Thymus (tissue), 11 donors: Measurements from ENCODE around the gene FLOT2. TPM values are rescaled to one million over a fixed set of nuclear protein-coding genes. Genes with fewer than 3 reads are reported as not detected.
"Not testable (repeated sequence)": the region's sequence is repeated elsewhere in the genome, so short reads cannot be mapped to it uniquely, and the experiment has no call there.

ENCODE experiments used
- DNase-seq, 9 donors: peaks; one replicate each; pipeline ENCODE4 v3.0.0-alpha.2; 2013; ENCODE audit warnings: low spot score in 9 of 9, low read depth in 6 of 9, missing footprints in 1 of 9
- H3K27ac ChIP-seq, 2 donors: one replicate each; pipeline ENCODE4 v1.5.1; 2013; ENCODE audit warnings: control low read depth in 1 of 2, low read depth in 1 of 2, low read length in 1 of 2, mild to moderate bottlenecking in 1 of 2, moderate library complexity in 1 of 2
- H3K27me3 ChIP-seq, 2 donors: one replicate each; pipeline ENCODE4 v1.5.1; 2013; ENCODE audit warnings: low read length in 1 of 2; ENCODE audit not compliant: control insufficient read depth in 2 of 2, insufficient read depth in 1 of 2
- H3K36me3 ChIP-seq, 2 donors: one replicate each; pipeline ENCODE4 v1.5.1; 2013; ENCODE audit warnings: low read length in 1 of 2, mild to moderate bottlenecking in 1 of 2, moderate library complexity in 1 of 2; ENCODE audit not compliant: control insufficient read depth in 2 of 2, insufficient read depth in 2 of 2
- H3K4me1 ChIP-seq, 2 donors: one replicate each; pipeline ENCODE4 v1.5.1; 2013; ENCODE audit warnings: low read length in 2 of 2; ENCODE audit not compliant: control insufficient read depth in 2 of 2, insufficient read depth in 2 of 2
- H3K4me3 ChIP-seq, 2 donors: one replicate each; pipeline ENCODE4 v1.5.1; 2013; ENCODE audit warnings: low read length in 2 of 2, control low read depth in 1 of 2, mild to moderate bottlenecking in 1 of 2
- H3K9me3 ChIP-seq, 2 donors: one replicate each; pipeline ENCODE4 v1.5.1; 2013; ENCODE audit warnings: low read length in 1 of 2, mild to moderate bottlenecking in 1 of 2; ENCODE audit not compliant: control insufficient read depth in 2 of 2, insufficient read depth in 1 of 2
- WGBS: extraction: QIAGEN DNeasy Blood & Tissue Kit; methylation state at CpG from one replicate; pipeline ENCODE4 v1.1.7; 2013; 5-methylcytosine and 5-hydroxymethylcytosine counted together
- polyA plus RNA-seq: library from polyadenylated mRNA; stranded (reverse); fragments of 200-250 nt; gene quantifications from one replicate; pipeline ENCODE4 v1.2.3, GENCODE V29; 2013
- total RNA-seq: library from RNA; stranded (reverse); fragments of 120-200 nt; gene quantifications from one replicate; pipeline ENCODE4 v1.2.4, GENCODE V29; 2013
- donor health status: healthy.

FLOT2 gene
- total and polyA plus RNA-seq, 2 donors: 29.9 to 82.1 TPM

DNA sequence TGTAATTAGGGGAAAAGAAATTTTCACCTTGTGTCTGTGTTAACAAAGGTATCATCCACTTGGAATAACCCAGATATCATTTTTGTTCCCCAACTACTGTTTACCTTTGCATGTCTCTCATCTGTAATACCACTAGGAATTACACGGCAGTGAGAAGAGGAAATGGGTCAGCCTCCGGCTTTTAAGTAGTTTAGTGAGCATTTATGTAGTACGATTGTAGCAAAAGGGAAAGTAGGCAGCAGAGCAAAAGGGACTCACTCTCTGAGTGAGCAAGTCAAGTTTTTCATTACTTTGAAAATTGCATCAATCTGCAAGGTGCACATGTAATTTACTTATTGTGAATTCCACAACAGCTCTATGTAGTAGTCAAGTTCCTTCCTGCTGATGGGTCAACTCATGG is 42.6 kb upstream of the FLOT2 start:
- no peak overlapping the region for H3K4me3 ChIP-seq
- DNase-seq: no peak
- no peaks in the 10 kb centered on the region for H3K9me3 ChIP-seq
- H3K4me1 ChIP-seq: peaks cover 5 to 26% of the 10 kb centered on the region in 2 donors
- H3K27ac ChIP-seq: no peak overlapping the region
- H3K36me3 ChIP-seq: peaks cover 12 to 63% of the 10 kb centered on the region in 2 donors
- WGBS: 81% methylated on average over 3 of the region's 3 CpGs
- H3K27me3 ChIP-seq: no peaks in the 10 kb centered on the region

DNA sequence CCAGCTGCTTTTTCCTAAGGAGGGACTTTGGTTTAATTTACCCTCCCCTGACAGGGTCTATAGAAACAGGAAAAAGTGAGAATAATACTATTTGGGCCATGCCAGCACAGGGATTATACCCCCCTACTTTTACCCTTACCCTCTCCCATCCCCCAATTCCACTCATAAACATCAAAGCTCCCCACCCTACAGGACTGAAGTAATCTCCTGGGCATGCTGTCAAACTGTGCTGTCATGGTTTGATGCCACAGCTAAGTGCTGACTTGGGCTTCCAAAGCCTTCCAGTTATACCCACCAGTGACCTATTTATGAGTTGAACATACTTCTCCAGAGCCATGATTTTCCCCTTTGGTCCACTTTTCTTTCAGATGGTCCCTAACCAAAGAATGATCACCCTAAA is 41.0 kb upstream of the FLOT2 start:
- no peak overlapping the region for H3K27ac ChIP-seq
- H3K27me3 ChIP-seq: no peaks in the 10 kb centered on the region
- no peak overlapping the region for H3K4me3 ChIP-seq
- DNase-seq: no peak
- peaks cover 8 to 63% of the 10 kb centered on the region in 2 donors for H3K36me3 ChIP-seq
- peaks cover 5 to 28% of the 10 kb centered on the region in 2 donors for H3K4me1 ChIP-seq
- no peaks in the 10 kb centered on the region for H3K9me3 ChIP-seq

DNA sequence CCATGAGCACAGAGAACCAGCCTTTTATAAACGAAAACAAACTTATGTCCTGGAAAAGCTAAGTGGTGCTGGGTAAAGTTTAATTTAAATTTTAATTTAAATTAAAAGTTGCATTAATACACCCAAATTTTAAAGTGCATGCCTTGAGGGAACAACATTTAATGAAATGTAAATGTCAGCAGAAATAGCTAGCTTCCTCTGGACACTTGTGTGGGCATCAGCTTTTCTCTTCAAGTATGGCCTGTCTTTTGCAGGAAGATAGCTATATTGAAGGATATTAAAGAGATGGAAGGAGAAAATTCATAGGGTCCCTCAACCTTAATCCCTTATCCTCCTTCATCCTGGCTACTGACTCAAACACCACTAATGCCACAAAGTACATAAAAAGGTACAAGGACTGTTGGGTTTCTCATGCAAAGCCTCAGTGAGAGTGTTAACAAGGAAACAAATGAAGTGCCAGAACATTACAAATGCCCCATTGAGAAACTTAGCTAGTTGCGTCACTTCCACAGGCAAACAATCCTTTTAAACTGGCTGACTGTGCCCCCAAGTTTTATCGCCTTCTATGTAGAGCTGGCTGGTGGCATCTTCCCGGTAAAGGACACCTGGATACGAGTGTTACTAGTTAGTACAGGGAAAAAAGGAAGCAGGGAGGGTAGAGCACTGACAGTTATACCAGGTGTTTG is 39.7 kb upstream of the FLOT2 start:
- Histone ChIP-seq H3K36me3 (peaks cover 11 to 65% of the 10 kb centered on the region in 2 donors), H3K9me3 (no peaks in the 10 kb centered on the region), H3K27ac (no peak overlapping the region), H3K4me3 (no peak overlapping the region), H3K27me3 (no peaks in the 10 kb centered on the region), H3K4me1 (peaks cover 5 to 25% of the 10 kb centered on the region in 2 donors)
- no peak for DNase-seq
- 69% methylated on average over 5 of the region's 5 CpGs for WGBS

DNA sequence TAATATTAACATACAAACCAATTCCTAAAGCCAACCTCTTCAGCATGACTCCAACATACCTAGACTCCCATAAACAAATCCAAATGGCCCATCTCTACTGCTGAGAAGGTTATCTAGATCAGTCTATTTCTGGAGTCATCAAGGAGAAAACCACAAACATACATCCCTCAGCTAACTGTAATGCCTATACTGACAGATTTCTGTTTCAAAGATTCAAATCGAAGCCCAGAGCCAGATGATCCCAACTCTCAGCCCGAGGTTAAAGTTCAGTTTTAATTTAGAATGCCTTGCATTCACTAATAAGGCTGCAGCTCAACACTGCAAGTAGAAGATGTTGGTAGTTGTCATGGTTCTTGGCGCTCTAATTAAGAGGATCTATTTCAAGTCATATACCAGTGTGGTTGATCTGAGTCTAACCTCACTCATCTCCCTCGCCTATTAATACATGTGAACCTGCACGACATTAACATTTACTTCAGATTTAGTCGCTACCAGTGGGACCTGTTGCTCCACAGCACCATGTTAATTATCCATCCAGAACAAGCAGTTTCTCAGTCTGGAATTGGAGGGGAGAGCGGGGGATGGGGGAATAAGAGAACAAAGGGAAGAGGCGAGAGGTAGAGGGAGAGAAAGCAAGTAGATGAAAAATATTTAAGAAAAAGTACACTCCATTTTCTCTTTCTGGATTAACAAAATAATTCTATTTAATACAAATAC is 38.4 kb upstream of the FLOT2 start:
- Histone ChIP-seq H3K4me1 (peaks cover 5 to 24% of the 10 kb centered on the region in 2 donors), H3K9me3 (no peaks in the 10 kb centered on the region), H3K36me3 (peaks cover 13 to 61% of the 10 kb centered on the region in 2 donors), H3K4me3 (no peak overlapping the region), H3K27ac (no peak overlapping the region), H3K27me3 (no peaks in the 10 kb centered on the region)
- no peak for DNase-seq
- 94% methylated on average over 8 of the region's 8 CpGs for WGBS

DNA sequence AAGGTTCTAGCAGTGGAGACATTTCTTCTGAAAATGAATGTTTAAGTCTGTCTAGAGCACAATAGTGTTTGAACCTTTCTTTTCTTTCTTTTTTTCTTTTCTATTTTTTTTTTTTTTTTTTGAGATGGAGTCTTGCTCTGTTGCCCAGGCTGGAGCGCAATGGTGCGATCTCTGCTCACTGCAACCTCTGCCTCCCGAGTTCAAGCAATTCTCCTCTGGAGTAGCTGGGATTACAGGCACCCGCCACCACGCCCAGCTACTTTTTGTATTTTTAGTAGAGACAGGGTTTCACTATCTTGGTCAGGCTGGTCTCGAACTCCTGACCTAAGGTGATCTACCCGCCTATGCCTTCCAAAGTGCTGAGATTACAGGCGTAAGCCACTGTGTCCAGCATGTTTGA is 37.0 kb upstream of the FLOT2 start:
- not testable (repeated sequence) for H3K4me3 ChIP-seq, H3K9me3 ChIP-seq, H3K27ac ChIP-seq, DNase-seq, H3K27me3 ChIP-seq
- WGBS: 97% methylated on average over 8 of the region's 8 CpGs
- Histone ChIP-seq H3K36me3 (peaks cover 10 to 57% of the 10 kb centered on the region in 2 donors), H3K4me1 (peaks cover 5 to 24% of the 10 kb centered on the region in 2 donors)

DNA sequence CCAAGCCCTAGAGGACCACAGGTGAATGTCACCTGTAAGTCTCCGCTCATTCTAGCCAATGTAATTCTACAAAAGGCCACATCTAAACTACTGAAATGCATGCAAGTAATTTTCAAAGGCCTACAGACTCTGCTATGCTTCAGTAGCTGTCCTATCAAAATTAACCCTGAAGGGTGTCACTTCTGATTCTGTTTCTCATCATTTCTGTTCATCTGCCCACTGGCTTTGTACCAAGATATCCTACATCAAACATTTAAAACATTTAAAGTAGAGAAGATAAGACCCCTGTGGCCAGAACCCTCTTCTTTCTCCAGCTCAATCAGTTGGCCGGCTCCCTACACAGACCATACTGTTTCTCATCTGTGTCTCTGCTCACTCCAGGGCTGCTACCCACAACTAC is 32.3 kb upstream of the FLOT2 start:
- H3K36me3 ChIP-seq: peaks cover 20 to 61% of the 10 kb centered on the region in 2 donors
- no peak overlapping the region for H3K27ac ChIP-seq
- H3K4me3 ChIP-seq: no peak overlapping the region
- WGBS: over 99% methylated on average over 2 of the region's 2 CpGs
- no peaks in the 10 kb centered on the region for H3K9me3 ChIP-seq
- peaks cover 17 to 25% of the 10 kb centered on the region in 2 donors for H3K4me1 ChIP-seq
- DNase-seq: no peak
- no peaks in the 10 kb centered on the region for H3K27me3 ChIP-seq

DNA sequence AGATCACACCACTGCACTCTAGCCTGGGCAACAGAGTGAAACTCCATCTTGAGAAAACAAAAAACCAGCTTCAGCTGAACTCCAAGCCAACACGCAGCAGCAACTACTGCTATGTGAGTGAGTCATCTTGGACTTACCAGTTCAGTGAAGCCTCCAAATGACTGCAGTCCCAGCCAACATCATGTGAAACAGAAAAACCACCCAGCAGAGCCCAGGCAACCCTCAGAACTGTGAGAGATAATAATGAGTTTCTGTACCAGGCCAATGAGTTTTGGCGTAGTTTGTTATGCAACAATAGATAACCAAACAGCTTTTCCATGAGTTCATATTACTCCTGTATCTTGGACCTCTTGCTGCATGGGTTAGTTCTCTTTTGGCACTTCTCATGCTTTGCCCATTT is 30.5 kb upstream of the FLOT2 start:
- H3K27me3 ChIP-seq: no peaks in the 10 kb centered on the region
- no peak overlapping the region for H3K27ac ChIP-seq
- no peaks in the 10 kb centered on the region for H3K9me3 ChIP-seq
- H3K4me3 ChIP-seq: no peak overlapping the region
- 95% methylated on average over 2 of the region's 2 CpGs for WGBS
- peaks cover 27 to 61% of the 10 kb centered on the region in 2 donors for H3K36me3 ChIP-seq
- H3K4me1 ChIP-seq: peaks cover 17 to 22% of the 10 kb centered on the region in 2 donors
- DNase-seq: no peak

DNA sequence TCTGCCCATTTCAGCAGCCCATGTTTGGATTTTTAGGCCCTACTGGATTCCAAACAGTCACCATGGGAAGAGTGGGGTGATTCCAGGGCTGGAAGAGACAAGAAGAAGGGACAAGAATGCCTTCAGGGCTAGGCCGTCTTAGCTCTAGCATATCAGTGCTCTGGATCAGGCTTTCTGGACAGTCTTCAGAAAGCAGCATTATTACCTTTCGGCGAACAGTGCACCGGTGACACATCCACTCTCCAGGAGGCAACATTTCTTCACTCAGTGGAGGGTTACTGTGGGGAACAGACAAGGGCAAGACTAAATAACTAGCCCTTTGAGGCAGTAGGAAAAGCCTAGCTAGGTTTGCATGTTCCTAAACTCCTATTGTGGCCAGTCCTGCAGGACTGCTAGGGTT is 29.3 kb upstream of the FLOT2 start:
- no peak for DNase-seq
- WGBS: 97% methylated on average over 4 of the region's 4 CpGs
- Histone ChIP-seq H3K36me3 (peaks cover 29 to 62% of the 10 kb centered on the region in 2 donors), H3K9me3 (no peaks in the 10 kb centered on the region), H3K4me3 (no peak overlapping the region), H3K27ac (peak overlapping the region; percentile 69 to 84), H3K27me3 (no peaks in the 10 kb centered on the region), H3K4me1 (peaks cover 17 to 22% of the 10 kb centered on the region in 2 donors)

DNA sequence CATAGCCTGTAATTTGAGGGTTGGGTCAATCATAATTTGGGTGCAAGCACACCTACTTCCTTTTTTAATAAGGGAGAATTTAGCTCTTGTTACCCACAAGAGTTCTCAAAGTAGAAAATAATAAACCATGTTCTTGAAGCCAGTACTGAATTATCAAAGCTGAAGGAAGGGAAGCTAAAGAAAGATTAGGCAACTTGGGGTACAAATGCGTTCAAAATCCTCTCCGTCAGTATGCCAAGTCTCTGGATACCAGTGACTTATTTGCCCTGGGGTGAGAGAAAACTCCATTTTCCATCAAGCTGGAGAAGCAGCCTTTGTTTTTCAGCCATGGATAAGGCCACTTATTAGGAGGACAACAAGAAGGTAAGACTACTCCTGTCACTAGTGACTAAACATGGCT is 28.8 kb upstream of the FLOT2 start:
- DNase-seq: no peak
- 66% methylated on average over 2 of the region's 2 CpGs for WGBS
- Histone ChIP-seq H3K27ac (peak overlapping the region; percentile 69 to 84), H3K4me3 (no peak overlapping the region), H3K4me1 (peaks cover 17 to 22% of the 10 kb centered on the region in 2 donors), H3K9me3 (no peaks in the 10 kb centered on the region), H3K27me3 (no peaks in the 10 kb centered on the region), H3K36me3 (peaks cover 34 to 65% of the 10 kb centered on the region in 2 donors)
